Endothelial cell of umbilical vein (primary cell): ENCODE results near the gene UQCRH. TPM values are rescaled to one million over a fixed set of nuclear protein-coding genes. Genes with fewer than 3 reads are reported as not detected.

ENCODE experiments used
- BruUV-seq: library from RNA; stranded (reverse); fragments of 400-500 nt; replicated peaks from 2 replicates; lab custom pipeline; 2021; lab: Mats Ljungman, UMichigan
- CTCF ChIA-PET: fragments of 300-600, 350-600 bp; sonication (Branson Sonifier 250); formaldehyde crosslinking; loops from one replicate; lab custom pipeline; 2021; ENCODE audit warnings: antibody characterized with exemption, inconsistent platforms; lab: Charles Lee
- POLR2A ChIA-PET: fragments of 300-600, 350-600 bp; sonication (Branson Sonifier 250); formaldehyde crosslinking; loops from one replicate; lab custom pipeline; 2021; ENCODE audit warnings: antibody characterized with exemption, inconsistent platforms; lab: Charles Lee
- DNase-seq: peaks from one replicate; pipeline ENCODE4 v3.0.0-alpha.2; 2011; ENCODE audit warnings: low read depth, low spot score
- FAIRE-seq: peaks from 2 replicates; lab custom pipeline; 2011; peaks lifted over from hg19 to GRCh38; lab: Jason Lieb, UNC
- H2AFZ ChIP-seq: 2 replicates; pipeline ENCODE4 v1.6.0; 2012; ENCODE audit warnings: low read depth, low read length, control low read depth, inconsistent platforms
- H3K27ac ChIP-seq: 2 replicates; pipeline ENCODE4 v1.5.1; 2011; ENCODE audit warnings: low read depth, mild to moderate bottlenecking, control low read depth, low read length, moderate library complexity; ENCODE audit not compliant: insufficient read depth
- H3K27me3 ChIP-seq, 2 experiments: 2 replicates each; pipeline versions ENCODE4 v1.6.0 to v1.6.1; 2011; ENCODE audit warnings: low read length in 2 of 2, mixed read lengths in 1 of 2; ENCODE audit not compliant: control insufficient read depth in 2 of 2, insufficient read depth in 2 of 2
- H3K36me3 ChIP-seq, 2 experiments: 2 replicates in 1 of 2; 3 replicates in 1 of 2; pipeline ENCODE4 v1.5.1; 2011; ENCODE audit warnings: low read length in 2 of 2, mild to moderate bottlenecking in 1 of 2, moderate library complexity in 1 of 2; ENCODE audit not compliant: control insufficient read depth in 2 of 2, insufficient read depth in 2 of 2; ENCODE audit errors: extremely low read depth in 1 of 2
- H3K4me1 ChIP-seq: 3 replicates; pipeline ENCODE4 v1.5.1; 2011; ENCODE audit warnings: mild to moderate bottlenecking, low read length; ENCODE audit not compliant: control insufficient read depth, insufficient read depth; ENCODE audit errors: extremely low read depth
- H3K4me2 ChIP-seq: 2 replicates; pipeline ENCODE4 v1.6.1; 2011; ENCODE audit warnings: low read length, control low read depth, mixed read lengths; ENCODE audit not compliant: insufficient read depth
- H3K4me3 ChIP-seq, 3 experiments: fragments of 200-600 bp in 1 of 3; sonication (generic), shearing (Covaris generic) in 1 of 3; replicated peaks in 1 of 3; 2 replicates each; pipeline ENCODE4 v1.5.1; 2011 to 2016; ENCODE audit warnings: control low read depth in 3 of 3, low read length in 3 of 3, mild to moderate bottlenecking in 2 of 3, inconsistent platforms in 1 of 3, low read depth in 1 of 3, moderate library complexity in 1 of 3; ENCODE audit not compliant: insufficient read depth in 1 of 3
- H3K79me2 ChIP-seq: 2 replicates; pipeline ENCODE4 v1.6.0; 2012; ENCODE audit warnings: low read length, inconsistent platforms; ENCODE audit not compliant: control insufficient read depth, insufficient read depth
- H3K9ac ChIP-seq: replicated peaks from 2 replicates; pipeline ENCODE3; 2011; ENCODE audit warnings: low read length, control low read depth; ENCODE audit not compliant: insufficient read depth; ENCODE audit errors: extremely low read depth
- H3K9me1 ChIP-seq: replicated peaks from 3 replicates; pipeline ENCODE4 v1.6.0; 2011; ENCODE audit warnings: mild to moderate bottlenecking, low read length; ENCODE audit not compliant: control insufficient read depth, insufficient read depth; ENCODE audit errors: extremely low read depth
- H3K9me3 ChIP-seq: replicated peaks from 2 replicates; pipeline ENCODE4 v1.5.1; 2012; ENCODE audit warnings: low read length, inconsistent platforms; ENCODE audit not compliant: control insufficient read depth, insufficient read depth
- H4K20me1 ChIP-seq: replicated peaks from 2 replicates; pipeline ENCODE3; 2011; ENCODE audit warnings: mild to moderate bottlenecking, low read length; ENCODE audit not compliant: control insufficient read depth, insufficient read depth; ENCODE audit errors: extremely low read depth
- GATA2 ChIP-seq: IDR thresholded peaks from 2 replicates; pipeline ENCODE4 v1.7.0; 2011; ENCODE audit warnings: low read depth, mild to moderate bottlenecking, moderate library complexity, mixed read lengths, low read length; ENCODE audit not compliant: insufficient read length, insufficient read depth
- JUN ChIP-seq: IDR thresholded peaks from 2 replicates; pipeline ENCODE4 v1.6.1; 2011; ENCODE audit warnings: borderline replicate concordance, low read depth; ENCODE audit not compliant: insufficient read length, insufficient read depth
- MYC ChIP-seq: IDR thresholded peaks from one replicate; pipeline ENCODE4 v1.6.1; 2011; ENCODE audit warnings: mild to moderate bottlenecking, low read depth, low read length
- POLR2A ChIP-seq: IDR thresholded peaks from 2 replicates; pipeline ENCODE4 v1.6.1; 2012; ENCODE audit warnings: low read depth, mild to moderate bottlenecking, control low read depth, low read length
- POLR2AphosphoS5 ChIP-seq: IDR thresholded peaks from 2 replicates; pipeline ENCODE4 v1.6.1; 2012; ENCODE audit warnings: low read depth, mild to moderate bottlenecking, control low read depth, low read length, moderate library complexity; ENCODE audit not compliant: insufficient read depth
- dilution Hi-C: fragments of 300-500 bp; cut with MboI; formaldehyde crosslinking; loops from one replicate; pipeline ENCODE4 v1.15.0; 2019; ENCODE audit warnings: low sequenced_read_pairs; ENCODE audit not compliant: extremely low pct_ligation_motif_present
- intact Hi-C: fragments of 100-400 bp; cut with micrococcal nuclease; formaldehyde crosslinking; loops from one replicate; pipeline ENCODE4 v1.10.0; 2022
- polyA plus RNA-seq, 4 experiments: library from polyadenylated mRNA; depleted of rRNA in 3 of 4; stranded (reverse) in 3 of 4; unstranded in 1 of 4; fragments of >200 nt; gene quantifications; 2 replicates each; pipeline versions ENCODE4 v1.2.1 to v1.2.3, GENCODE V29; 2011 to 2012; ENCODE audit warnings: missing spikeins in 1 of 4
- total RNA-seq: library from RNA; stranded (reverse); gene quantifications from 2 replicates; pipeline ENCODE4 v1.2.3, GENCODE V29; 2021
- TF ChIP-seq, protein P1 (sequence below), 2 donors: IDR thresholded peaks; 1 replicate in 1 of 2; 2 replicates in 1 of 2; pipeline ENCODE4 v1.5.1; 2011; ENCODE audit warnings: low read length in 2 of 2, mild to moderate bottlenecking in 2 of 2, moderate library complexity in 2 of 2, control low read depth in 1 of 2, inconsistent platforms in 1 of 2, low read depth in 1 of 2; ENCODE audit not compliant: insufficient read depth in 1 of 2; ENCODE audit errors: extremely low read depth in 1 of 2

The UQCRH gene
- total and polyA plus RNA-seq, 2 donors (not counting 3 experiments of a cell fraction or from before 2014, with no cell fraction given), result 253 to 527 TPM

DNA sequence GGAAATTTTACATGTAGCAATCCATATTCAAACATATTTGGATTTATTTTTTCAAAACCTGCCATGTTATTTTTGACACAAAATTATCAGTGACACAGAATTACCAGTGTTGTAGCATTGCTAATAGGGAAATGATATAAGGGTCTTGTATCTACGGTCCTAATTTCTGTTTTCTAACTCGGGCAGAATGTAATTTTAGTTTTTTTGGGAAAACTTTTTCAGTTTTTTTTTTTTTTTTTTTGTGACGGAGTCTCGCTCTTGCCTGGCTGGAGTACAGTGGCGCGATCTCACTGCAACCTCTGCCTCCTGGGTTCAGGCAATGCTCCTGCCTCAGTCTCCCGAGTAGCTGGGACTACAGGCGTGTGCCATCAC is 2.6 kb downstream of the UQCRH start:
- Histone ChIP-seq H3K27me3 (no peaks in the 10 kb centered on the region), H3K9ac (no peak overlapping the region), H3K36me3 (peaks cover 4 to 7% of the 10 kb centered on the region in 2 experiments), H3K9me3 (no peaks in the 10 kb centered on the region), H4K20me1 (no peaks in the 10 kb centered on the region), H3K4me1 (peaks cover 10% of the 10 kb centered on the region), H3K4me2 (peak overlapping the region; percentile 19), H2AFZ (no peak overlapping the region), H3K9me1 (no peaks in the 10 kb centered on the region), H3K4me3 (no peak overlapping the region), H3K79me2 (peaks cover 77% of the 10 kb centered on the region), H3K27ac (no peak overlapping the region)
- intact Hi-C loops (no loop called here), dilution Hi-C loops (no loop called here)
- no TSS peak for BruUV-seq
- ChIA-PET POLR2A (no interaction called here), CTCF (interaction anchor here (0.6 kb wide), 1 partner anchor 13 kb away, joined by 4 read pairs; no protein-coding TSS in a partner anchor)
- no peak for DNase-seq
- TF ChIP-seq GATA2 (no peak), MYC (no peak)
- peak; percentile 42 for FAIRE-seq

DNA sequence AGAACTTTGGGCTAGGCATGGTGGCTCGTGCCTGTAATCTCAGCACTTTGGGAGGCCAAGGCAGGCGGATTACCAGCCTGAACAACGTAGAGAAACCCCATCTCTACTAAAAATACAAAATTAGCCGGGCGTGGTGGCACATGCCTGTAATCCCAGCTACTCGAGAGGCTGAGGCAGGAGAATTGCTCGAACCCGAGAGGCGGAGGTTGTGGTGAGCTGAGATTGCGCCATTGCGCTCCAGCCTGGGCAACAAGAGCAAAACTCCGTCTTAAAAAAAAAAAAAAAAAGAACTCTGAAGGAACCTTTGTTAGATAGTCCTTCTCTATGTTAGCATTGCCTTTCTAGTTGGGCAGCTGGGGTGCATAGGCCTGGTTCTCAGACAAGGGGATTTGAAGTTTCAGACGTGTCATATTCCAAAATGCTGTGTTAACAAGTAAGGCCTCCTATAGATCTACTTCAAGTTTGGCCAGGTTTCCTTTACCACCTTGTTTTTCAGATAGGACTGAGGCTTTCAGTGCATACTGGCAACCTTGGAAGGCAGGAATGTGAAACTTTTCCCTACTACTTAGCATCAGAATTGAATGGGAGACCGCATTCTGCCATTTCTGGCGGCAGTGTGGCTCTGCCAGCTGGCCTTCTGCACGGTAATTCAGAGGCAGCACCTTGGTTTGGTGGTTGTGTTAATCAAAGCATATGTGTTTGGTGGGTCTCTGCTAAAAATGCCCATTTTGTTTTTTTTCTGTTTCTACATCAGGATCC is 6.1 kb downstream of the UQCRH start:
- ChIA-PET CTCF (interaction anchor here (2.8 kb wide), 1 partner anchor 24 kb away, joined by 6 read pairs; no protein-coding TSS in a partner anchor), POLR2A (interaction anchor here (0.7 kb wide), 1 partner anchor 21 kb away, joined by 3 read pairs; no protein-coding TSS in a partner anchor)
- H3K4me1 ChIP-seq, result peaks cover 4% of the 10 kb centered on the region
- no peak for TF ChIP-seq POLR2A
- TF ChIP-seq POLR2AphosphoS5, result no peak
- TF ChIP-seq JUN, result no peak
- TF ChIP-seq, protein P1, sequence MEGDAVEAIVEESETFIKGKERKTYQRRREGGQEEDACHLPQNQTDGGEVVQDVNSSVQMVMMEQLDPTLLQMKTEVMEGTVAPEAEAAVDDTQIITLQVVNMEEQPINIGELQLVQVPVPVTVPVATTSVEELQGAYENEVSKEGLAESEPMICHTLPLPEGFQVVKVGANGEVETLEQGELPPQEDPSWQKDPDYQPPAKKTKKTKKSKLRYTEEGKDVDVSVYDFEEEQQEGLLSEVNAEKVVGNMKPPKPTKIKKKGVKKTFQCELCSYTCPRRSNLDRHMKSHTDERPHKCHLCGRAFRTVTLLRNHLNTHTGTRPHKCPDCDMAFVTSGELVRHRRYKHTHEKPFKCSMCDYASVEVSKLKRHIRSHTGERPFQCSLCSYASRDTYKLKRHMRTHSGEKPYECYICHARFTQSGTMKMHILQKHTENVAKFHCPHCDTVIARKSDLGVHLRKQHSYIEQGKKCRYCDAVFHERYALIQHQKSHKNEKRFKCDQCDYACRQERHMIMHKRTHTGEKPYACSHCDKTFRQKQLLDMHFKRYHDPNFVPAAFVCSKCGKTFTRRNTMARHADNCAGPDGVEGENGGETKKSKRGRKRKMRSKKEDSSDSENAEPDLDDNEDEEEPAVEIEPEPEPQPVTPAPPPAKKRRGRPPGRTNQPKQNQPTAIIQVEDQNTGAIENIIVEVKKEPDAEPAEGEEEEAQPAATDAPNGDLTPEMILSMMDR (IDR thresholded peaks at IDR 0.05; ENCODE audit: extremely low read depth in 1 of 2, insufficient read depth in 1 of 2, low read depth in 1 of 2, low read length in 2 of 2), result no peak
- H3K27ac ChIP-seq, result no peak overlapping the region
- H3K27me3 ChIP-seq, result no peaks in the 10 kb centered on the region
- DNase-seq, result no peak
- dilution Hi-C loops (no loop called here), intact Hi-C loops (no loop called here)
- no peak for FAIRE-seq
- no peak overlapping the region for H3K4me2 ChIP-seq
- no peak overlapping the region for H3K9ac ChIP-seq
- peaks cover 49% of the 10 kb centered on the region for H3K79me2 ChIP-seq
- no TSS peak for BruUV-seq
- no peaks in the 10 kb centered on the region for H3K9me1 ChIP-seq
- no peaks in the 10 kb centered on the region for H3K9me3 ChIP-seq
- no peak overlapping the region for H2AFZ ChIP-seq
- no peaks in the 10 kb centered on the region for H4K20me1 ChIP-seq
- no peak overlapping the region for H3K4me3 ChIP-seq
- peaks cover 4 to 7% of the 10 kb centered on the region in 2 experiments for H3K36me3 ChIP-seq
